Activated CD4-positive, alpha-beta T cell treated with anti-CD3 and anti-CD28 coated beads, Interleukin-2, amount 10 ng/mL, durations not matched to agents 24 days and 14 days (primary cell): ENCODE results near the gene CXCR1. TPM values are rescaled to one million over a fixed set of nuclear protein-coding genes. Genes with fewer than 3 reads are reported as not detected.

Experiments used
- DNase-seq: peaks from one replicate; pipeline ENCODE4 v3.0.0; 2022
- H3K27ac Mint-ChIP-seq: one replicate; pipeline ENCODE4 v1.8.0; 2022; ENCODE audit warnings: mild to moderate bottlenecking, mixed read lengths
- H3K27me3 Mint-ChIP-seq: one replicate; pipeline ENCODE4 v1.8.0; 2022; ENCODE audit warnings: mixed read lengths
- H3K36me3 Mint-ChIP-seq: one replicate; pipeline ENCODE4 v1.8.0; 2022; ENCODE audit warnings: low read depth, mild to moderate bottlenecking, mixed read lengths
- H3K4me1 Mint-ChIP-seq: one replicate; pipeline ENCODE4 v1.8.0; 2021; ENCODE audit warnings: mixed read lengths
- H3K4me3 Mint-ChIP-seq: one replicate; pipeline ENCODE4 v1.8.0; 2022; ENCODE audit warnings: mild to moderate bottlenecking, moderate library complexity, mixed read lengths
- H3K9me3 Mint-ChIP-seq: one replicate; pipeline ENCODE4 v1.8.0; 2021; ENCODE audit warnings: mixed read lengths
- intact Hi-C: fragments of 100-400 bp; cut with micrococcal nuclease; formaldehyde crosslinking; loops from one replicate; pipeline ENCODE4 v1.15.1; 2023
- total RNA-seq: library from RNA; stranded (reverse); gene quantifications from 2 replicates; pipeline ENCODE4 v1.2.3, GENCODE V29; 2022

Gene CXCR1
- total RNA-seq, result not detected in 2 replicates

- Mint-ChIP-seq H3K4me1 (peaks cover 27% of the 10 kb centered on the region), H3K36me3 (no peaks in the 10 kb centered on the region), H3K4me3 (peak within 1 kb of the TSS; percentile 45), H3K27ac (peak within 1 kb of the TSS; percentile 5), H3K9me3 (no peaks in the 10 kb centered on the region), H3K27me3 (peaks cover 41% of the 10 kb centered on the region)
- peak; percentile 78 for DNase-seq
- intact Hi-C loops, result no loop called here
These were observed at the start of gene CXCR1 for GRCh38 chr2:218166791-218167190. Gene CXCR1, minus strand, starts transcription at chr2:218166962. Its CDS starts 1,751 bp downstream, at chr2:218165211.

- H3K27ac Mint-ChIP-seq, result peak overlapping the region; percentile 94
- peaks cover 5% of the 10 kb centered on the region for H3K27me3 Mint-ChIP-seq
- H3K4me3 Mint-ChIP-seq, result peak overlapping the region; percentile 89
- intact Hi-C loops, result loop anchor here (2.0 to 5.0 kb wide), 6 partner anchors 30 to 1172 kb away; partner anchors contain the start of genes CNOT9, CNPPD1, CTDSP1 and RETREG2
- no peaks in the 10 kb centered on the region for H3K9me3 Mint-ChIP-seq
- no peak for DNase-seq
- peaks cover 38% of the 10 kb centered on the region for H3K36me3 Mint-ChIP-seq
- H3K4me1 Mint-ChIP-seq, result peaks cover 32% of the 10 kb centered on the region
These were observed 49.5 kb upstream of the CXCR1 start for GRCh38 chr2:218216336-218216673.

- intact Hi-C loops, result no loop called here
- Mint-ChIP-seq H3K36me3 (peaks cover 22% of the 10 kb centered on the region), H3K4me1 (peaks cover 15% of the 10 kb centered on the region), H3K9me3 (peaks cover 8% of the 10 kb centered on the region), H3K27me3 (peaks cover 16% of the 10 kb centered on the region), H3K27ac (no peak overlapping the region), H3K4me3 (no peak overlapping the region)
- no peak for DNase-seq
These were observed 47.4 kb upstream of the CXCR1 start for GRCh38 chr2:218214116-218214515.

GRCh38 chr2:218209078-218209477, 42.3 kb upstream of the CXCR1 start:
- Mint-ChIP-seq H3K27me3 (peaks cover 24% of the 10 kb centered on the region), H3K27ac (no peak overlapping the region), H3K9me3 (peaks cover 8% of the 10 kb centered on the region), H3K36me3 (peaks cover 4% of the 10 kb centered on the region), H3K4me3 (no peak overlapping the region), H3K4me1 (peaks cover 2% of the 10 kb centered on the region)
- no peak for DNase-seq
- intact Hi-C loops, result no loop called here

- intact Hi-C loops, result no loop called here
- H3K4me3 Mint-ChIP-seq, result no peak overlapping the region
- H3K27me3 Mint-ChIP-seq, result peaks cover 40% of the 10 kb centered on the region
- no peak overlapping the region for H3K27ac Mint-ChIP-seq
- no peaks in the 10 kb centered on the region for H3K36me3 Mint-ChIP-seq
- H3K4me1 Mint-ChIP-seq, result peaks cover 7% of the 10 kb centered on the region
- no peak for DNase-seq
- H3K9me3 Mint-ChIP-seq, result no peaks in the 10 kb centered on the region
These were observed 35.5 kb upstream of the CXCR1 start for GRCh38 chr2:218202266-218202665.

GRCh38 chr2:218196974-218197373, 30.2 kb upstream of the CXCR1 start:
- Mint-ChIP-seq H3K27me3 (peaks cover 31% of the 10 kb centered on the region), H3K4me3 (no peak overlapping the region), H3K27ac (no peak overlapping the region), H3K4me1 (peaks cover 7% of the 10 kb centered on the region), H3K9me3 (no peaks in the 10 kb centered on the region), H3K36me3 (no peaks in the 10 kb centered on the region)
- no peak for DNase-seq
- intact Hi-C loops, result no loop called here

- Mint-ChIP-seq H3K4me1 (peaks cover 3% of the 10 kb centered on the region), H3K36me3 (no peaks in the 10 kb centered on the region), H3K27me3 (peaks cover 22% of the 10 kb centered on the region), H3K27ac (no peak overlapping the region), H3K4me3 (no peak overlapping the region), H3K9me3 (no peaks in the 10 kb centered on the region)
- intact Hi-C loops, result no loop called here
- DNase-seq, result no peak
These were observed 28.1 kb upstream of the CXCR1 start for GRCh38 chr2:218194880-218195279.

GRCh38 chr2:218193701-218194100, 26.9 kb upstream of the CXCR1 start:
- intact Hi-C loops, result no loop called here
- Mint-ChIP-seq H3K27me3 (peaks cover 16% of the 10 kb centered on the region), H3K4me3 (no peak overlapping the region), H3K4me1 (peaks cover 3% of the 10 kb centered on the region), H3K27ac (no peak overlapping the region), H3K36me3 (no peaks in the 10 kb centered on the region), H3K9me3 (no peaks in the 10 kb centered on the region)
- no peak for DNase-seq

- DNase-seq, result no peak
- Mint-ChIP-seq H3K27me3 (peaks cover 10% of the 10 kb centered on the region), H3K4me3 (no peak overlapping the region), H3K4me1 (peaks cover 2% of the 10 kb centered on the region), H3K9me3 (no peaks in the 10 kb centered on the region), H3K36me3 (no peaks in the 10 kb centered on the region), H3K27ac (no peak overlapping the region)
- intact Hi-C loops, result no loop called here
These were observed 26.2 kb upstream of the CXCR1 start for GRCh38 chr2:218192902-218193430.

GRCh38 chr2:218188528-218188927, 21.8 kb upstream of the CXCR1 start:
- intact Hi-C loops, result loop anchor here (5.0 kb wide), 2 partner anchors 169 to 209 kb away; partner anchors contain the start of genes CATIP and CTDSP1
- Mint-ChIP-seq H3K27me3 (peaks cover 11% of the 10 kb centered on the region), H3K36me3 (no peaks in the 10 kb centered on the region), H3K27ac (no peak overlapping the region), H3K4me3 (no peak overlapping the region), H3K4me1 (peaks cover 8% of the 10 kb centered on the region), H3K9me3 (no peaks in the 10 kb centered on the region)
- DNase-seq, result no peak

GRCh38 chr2:218187296-218188015, 20.7 kb upstream of the CXCR1 start:
- intact Hi-C loops, result loop anchor here (2.0 to 5.0 kb wide), 3 partner anchors 29 to 210 kb away; partner anchors contain the start of genes ARPC2, CATIP and CTDSP1
- no peaks in the 10 kb centered on the region for H3K36me3 Mint-ChIP-seq
- no peak for DNase-seq
- H3K27ac Mint-ChIP-seq, result no peak overlapping the region
- H3K4me3 Mint-ChIP-seq, result no peak overlapping the region
- H3K4me1 Mint-ChIP-seq, result peaks cover 8% of the 10 kb centered on the region
- peaks cover 13% of the 10 kb centered on the region for H3K27me3 Mint-ChIP-seq
- no peaks in the 10 kb centered on the region for H3K9me3 Mint-ChIP-seq

- H3K4me1 Mint-ChIP-seq, result peaks cover 8% of the 10 kb centered on the region
These were observed 20.1 kb upstream of the CXCR1 start for GRCh38 chr2:218186876-218187275.

GRCh38 chr2:218186355-218186766, 19.6 kb upstream of the CXCR1 start:
- Mint-ChIP-seq H3K27ac (no peak overlapping the region), H3K9me3 (no peaks in the 10 kb centered on the region), H3K27me3 (peaks cover 13% of the 10 kb centered on the region), H3K4me1 (peaks cover 8% of the 10 kb centered on the region), H3K4me3 (no peak overlapping the region), H3K36me3 (no peaks in the 10 kb centered on the region)
- intact Hi-C loops, result loop anchor here (1.0 to 5.0 kb wide), 6 partner anchors 30 to 211 kb away; partner anchors contain the start of genes AAMP, ARPC2, CATIP and CTDSP1
- peak; percentile 90 for DNase-seq

More at GRCh38 chr2:218186876-218187275, 20.1 kb upstream of the CXCR1 start:
- Mint-ChIP-seq H3K27ac (no peak overlapping the region), H3K36me3 (no peaks in the 10 kb centered on the region), H3K27me3 (peaks cover 13% of the 10 kb centered on the region), H3K4me3 (no peak overlapping the region), H3K9me3 (no peaks in the 10 kb centered on the region)
- intact Hi-C loops, result loop anchor here (1.0 to 5.0 kb wide), 6 partner anchors 30 to 210 kb away; partner anchors contain the start of genes AAMP, ARPC2, CATIP and CTDSP1
- no peak for DNase-seq

- peaks cover 8% of the 10 kb centered on the region for H3K4me1 Mint-ChIP-seq
- no peaks in the 10 kb centered on the region for H3K36me3 Mint-ChIP-seq
- no peaks in the 10 kb centered on the region for H3K9me3 Mint-ChIP-seq
- H3K4me3 Mint-ChIP-seq, result no peak overlapping the region
- intact Hi-C loops, result no loop called here
- H3K27ac Mint-ChIP-seq, result no peak overlapping the region
- DNase-seq, result no peak
- H3K27me3 Mint-ChIP-seq, result peaks cover 19% of the 10 kb centered on the region
These were observed 17.6 kb upstream of the CXCR1 start for GRCh38 chr2:218184331-218184730.
